SK-MEL-5 (cell line): ENCODE results near the gene AP2A1. TPM values are rescaled to one million over a fixed set of nuclear protein-coding genes. Genes with fewer than 3 reads are reported as not detected.
"Not testable (repeated sequence)": the region's sequence is repeated elsewhere in the genome, so short reads cannot be mapped to it uniquely, and the experiment has no call there.

Source experiments
- DNase-seq: peaks from one replicate; pipeline ENCODE4 v3.0.0-alpha.2; 2016; ENCODE audit warnings: low read depth, low spot score
- in situ Hi-C: cut with HindIII; loops from 2 replicates; pipeline ENCODE4 v1.10.0; 2016; ENCODE audit warnings: low sequenced_read_pairs, high pct_unique_total_duplicates, low pct_unique_long_range_greater_than_20kb
- total RNA-seq: library from RNA; depleted of rRNA; stranded (reverse); fragments of >200 nt; shearing (Covaris generic); gene quantifications from 2 replicates; pipeline ENCODE4 v1.2.3, GENCODE V29; 2014

Gene AP2A1
- total RNA-seq, 1 experiment from 2014 or later = 23.1 TPM

DNA sequence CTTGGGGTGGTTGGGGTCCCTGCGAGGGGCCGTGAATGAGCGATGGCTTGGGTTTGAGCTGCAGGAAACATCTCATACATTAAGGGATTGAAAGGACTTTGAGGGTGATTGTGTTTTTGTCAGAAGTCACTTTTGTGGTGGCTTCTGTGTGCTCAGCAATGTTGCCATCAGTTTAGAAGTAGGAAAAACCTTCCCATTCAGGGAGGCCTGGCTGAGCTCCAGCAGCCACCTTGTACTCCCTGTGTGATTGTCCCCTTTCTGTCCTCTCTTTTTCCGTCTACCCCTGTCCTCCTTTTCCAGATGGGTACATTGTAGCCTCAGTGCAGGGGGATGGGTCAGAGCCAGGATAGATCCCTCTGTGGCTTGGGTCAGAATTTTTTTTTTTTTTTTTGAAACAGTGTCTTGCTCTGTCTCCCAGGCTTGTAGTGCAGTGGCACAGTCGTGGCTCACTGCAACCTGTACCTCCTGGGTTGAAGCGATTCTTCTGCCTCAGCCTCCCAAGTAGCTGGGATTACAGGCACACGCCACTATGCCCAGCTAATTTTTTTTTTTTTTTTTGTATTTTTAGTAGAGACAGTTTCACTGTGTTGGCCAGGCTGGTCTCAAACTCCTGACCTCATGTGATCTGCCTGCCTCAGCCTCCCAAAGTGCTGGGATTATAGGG, 52.8 kb downstream of the AP2A1 start:
- in situ Hi-C loops, DNase-seq: not testable (repeated sequence)

DNA sequence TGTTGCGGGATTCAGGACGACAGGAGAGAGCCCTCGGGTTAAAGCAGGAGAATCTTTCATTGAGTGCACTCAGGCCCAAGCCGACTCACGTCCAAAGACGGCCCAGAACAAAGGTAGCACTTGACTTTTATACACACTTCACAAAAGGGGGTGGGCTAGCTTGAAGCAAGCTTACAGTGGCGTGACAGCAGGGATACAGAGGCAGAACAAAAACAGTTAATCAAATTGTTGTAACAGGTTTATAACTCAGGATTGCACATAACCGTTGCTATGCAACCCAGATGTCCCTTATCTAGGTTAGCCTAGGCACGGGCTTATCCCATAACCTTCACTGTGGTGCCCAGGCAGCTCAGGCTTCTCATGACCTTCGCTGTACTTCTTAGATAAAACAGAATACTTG, 53.3 kb downstream of the AP2A1 start:
- in situ Hi-C loops = no loop called here
- no peak for DNase-seq

DNA sequence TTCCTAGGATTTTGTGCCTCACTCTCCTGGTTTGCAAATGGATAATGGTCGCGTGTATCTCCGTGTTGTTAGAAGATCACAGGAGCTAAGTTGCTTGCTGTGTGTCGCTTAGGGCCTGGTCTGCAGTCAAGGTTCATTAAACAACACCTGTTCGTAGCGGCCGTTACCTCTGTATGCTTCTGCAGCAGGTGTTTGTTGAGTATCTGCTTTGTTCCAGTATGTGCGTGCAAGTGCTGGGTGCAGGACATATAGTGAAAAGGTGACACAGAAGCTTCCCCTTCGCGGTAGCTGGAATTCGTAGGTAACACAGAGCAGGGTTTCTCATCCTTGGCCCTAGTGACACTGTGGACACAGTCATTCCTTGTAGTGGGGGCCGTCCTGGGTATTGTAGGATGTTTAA, 56.7 kb downstream of the AP2A1 start:
- in situ Hi-C loops = no loop called here

DNA sequence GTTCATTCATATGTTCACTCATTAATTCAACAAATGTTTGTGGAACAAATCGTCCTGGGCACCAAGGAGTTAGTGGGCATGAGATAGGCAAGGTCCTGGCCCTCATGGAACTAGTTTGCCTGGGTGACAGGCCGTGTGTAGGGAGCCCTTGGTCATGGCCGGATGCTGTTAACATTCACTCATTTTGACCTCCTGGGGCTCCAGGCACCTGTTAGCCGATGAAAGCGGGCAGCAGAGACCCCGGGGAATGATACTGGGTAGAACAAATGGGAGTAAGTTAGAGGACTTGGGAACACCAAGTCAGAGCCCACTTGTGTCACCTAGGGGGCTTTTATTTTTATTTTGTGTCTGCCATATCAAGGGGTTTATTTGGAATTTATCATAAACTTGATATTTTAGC, 57.9 kb downstream of the AP2A1 start:
- DNase-seq = no peak
- in situ Hi-C loops = no loop called here

More for the DNA sequence above, 56.7 kb downstream of the AP2A1 start:
- DNase-seq = no peak

DNA sequence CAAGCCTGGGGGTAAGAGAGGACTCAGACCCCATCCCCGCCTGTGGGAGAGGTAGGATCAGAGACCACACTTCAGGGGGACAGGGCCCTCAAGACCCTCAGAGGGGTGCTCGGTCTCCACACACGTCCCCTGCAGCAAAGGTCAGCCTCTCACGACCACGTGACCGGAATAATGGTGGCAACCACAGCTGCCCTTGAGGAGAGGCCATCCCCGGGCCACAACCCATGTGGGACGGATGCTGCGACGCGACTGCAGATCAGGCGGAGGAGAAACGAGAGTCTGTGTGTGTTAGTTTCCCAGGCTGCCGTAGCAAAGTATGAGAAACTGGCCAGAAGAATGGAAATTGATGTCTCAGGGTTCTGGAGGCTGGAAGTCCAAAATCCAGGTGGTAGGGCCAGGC, 60.2 kb downstream of the AP2A1 start:
- in situ Hi-C loops = no loop called here
- no peak for DNase-seq

DNA sequence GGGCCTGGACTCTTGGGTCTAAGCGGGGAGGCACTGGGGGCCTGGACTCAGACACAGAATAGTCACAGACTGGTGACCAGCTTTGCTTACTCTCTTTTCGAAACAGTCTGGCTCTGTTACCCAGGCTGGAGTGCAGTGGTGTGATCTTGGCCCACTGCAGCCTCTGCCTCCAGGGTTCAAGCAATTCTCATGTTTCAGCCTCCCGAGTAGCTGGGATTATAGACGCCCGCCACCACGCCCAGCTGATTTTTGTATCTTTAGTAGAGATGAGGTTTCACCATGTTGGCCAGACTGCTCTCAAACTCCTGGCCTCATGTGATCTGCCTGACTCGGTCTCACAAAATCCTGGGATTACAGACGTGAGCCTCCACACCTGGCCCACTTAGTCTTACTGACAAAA, 62.4 kb downstream of the AP2A1 start:
- no peak for DNase-seq
- in situ Hi-C loops = no loop called here

DNA sequence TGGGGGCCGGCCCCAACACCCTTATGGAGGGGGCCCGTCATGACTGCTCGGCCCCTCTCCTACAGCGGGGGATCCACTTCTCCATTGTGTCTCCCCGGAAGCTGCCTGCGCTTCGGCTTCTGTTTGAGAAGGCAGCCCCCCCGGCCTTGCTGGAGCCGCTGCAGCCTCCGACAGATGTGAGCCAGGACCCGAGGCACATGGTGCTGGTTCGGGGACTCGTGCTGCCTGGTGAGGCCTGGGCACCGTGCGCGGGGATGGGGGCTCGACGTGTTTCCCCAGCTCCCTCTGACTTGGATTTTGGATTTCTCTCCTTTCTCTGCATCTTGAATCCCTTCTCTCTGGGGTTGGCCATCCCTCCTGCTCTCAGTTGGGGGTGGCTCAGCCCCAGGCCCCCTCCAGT, 62.9 kb downstream of the AP2A1 start:
- DNase-seq = no peak
- in situ Hi-C loops = no loop called here

DNA sequence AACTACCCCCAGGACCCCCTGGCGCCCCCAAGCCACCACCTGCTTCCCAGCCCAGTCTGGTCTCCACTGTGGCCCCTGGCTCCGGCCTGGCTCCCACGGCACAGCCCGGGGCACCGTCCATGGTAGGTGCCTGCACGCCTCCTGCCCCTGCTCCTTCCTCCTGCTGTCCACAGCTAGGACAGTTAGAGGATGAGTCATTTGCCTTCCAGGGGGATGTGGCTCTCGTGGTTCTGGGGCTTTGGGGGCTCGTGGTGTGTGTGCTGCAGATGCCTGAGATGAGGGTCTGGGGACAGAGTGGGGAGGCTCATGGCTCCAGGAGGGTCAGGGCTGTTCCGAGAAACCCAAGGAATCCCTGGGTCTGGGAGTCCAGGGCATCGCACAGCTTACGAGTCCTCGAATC, 64.0 kb downstream of the AP2A1 start:
- DNase-seq = no peak
- in situ Hi-C loops = no loop called here

DNA sequence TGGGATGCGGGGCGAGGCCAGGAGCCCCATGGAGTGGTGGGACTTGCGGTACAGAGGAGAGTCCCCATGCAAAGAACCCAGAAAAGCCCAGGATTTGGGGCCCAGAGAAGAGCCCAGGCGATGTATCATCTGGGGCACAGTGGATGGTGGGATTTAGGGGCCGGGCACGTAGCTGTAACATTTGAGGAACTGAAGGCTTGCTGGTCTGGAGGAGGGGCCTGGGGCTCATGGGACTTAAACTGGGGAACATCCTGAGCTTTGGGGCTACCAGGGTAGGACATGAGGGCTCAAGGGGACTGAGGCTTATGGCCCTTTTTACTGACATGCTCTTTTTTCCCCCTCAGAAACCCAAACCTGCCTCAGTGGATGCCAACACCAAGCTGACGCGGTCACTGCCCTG, 64.8 kb downstream of the AP2A1 start:
- DNase-seq = no peak
- in situ Hi-C loops = no loop called here

DNA sequence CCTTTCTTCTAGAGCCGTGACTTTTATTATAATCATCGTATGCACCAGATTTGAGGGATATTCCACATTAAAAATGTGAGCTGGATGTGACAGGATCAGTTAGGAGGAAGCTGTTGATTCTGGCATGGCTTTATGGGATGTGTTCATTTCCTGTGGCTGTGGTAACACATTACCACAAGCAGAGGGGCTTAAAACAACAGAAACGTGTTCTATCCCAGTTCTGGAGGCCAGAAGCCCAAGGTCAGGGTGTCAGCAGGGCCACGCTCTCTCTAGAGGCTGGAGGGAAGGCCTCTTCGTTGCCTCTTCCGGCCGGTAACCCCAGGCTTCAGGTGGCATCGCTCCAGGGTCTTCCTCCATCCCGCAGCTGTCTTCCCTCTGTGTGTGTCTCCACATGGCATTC, 65.8 kb downstream of the AP2A1 start:
- DNase-seq = no peak
- in situ Hi-C loops = no loop called here

DNA sequence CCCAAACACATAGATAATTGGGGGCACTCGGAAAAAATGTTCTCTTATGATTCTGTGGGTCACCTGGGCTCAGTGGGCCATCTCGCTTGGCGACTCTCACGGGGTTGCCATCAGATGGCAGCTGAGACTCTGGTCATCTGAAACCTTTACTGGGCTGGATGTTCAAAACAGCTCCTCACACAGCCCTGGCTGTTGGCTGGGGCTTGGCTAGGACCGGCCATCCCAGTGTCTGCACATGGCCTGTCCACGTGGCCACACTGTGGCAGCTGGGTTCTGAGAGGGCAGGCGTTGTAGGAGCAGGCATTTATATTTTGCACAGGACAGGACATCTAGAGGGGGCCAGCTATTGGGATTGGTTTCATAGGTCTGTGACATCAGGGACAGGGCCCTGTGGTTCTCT, 66.8 kb downstream of the AP2A1 start:
- in situ Hi-C loops = no loop called here
- DNase-seq = no peak

DNA sequence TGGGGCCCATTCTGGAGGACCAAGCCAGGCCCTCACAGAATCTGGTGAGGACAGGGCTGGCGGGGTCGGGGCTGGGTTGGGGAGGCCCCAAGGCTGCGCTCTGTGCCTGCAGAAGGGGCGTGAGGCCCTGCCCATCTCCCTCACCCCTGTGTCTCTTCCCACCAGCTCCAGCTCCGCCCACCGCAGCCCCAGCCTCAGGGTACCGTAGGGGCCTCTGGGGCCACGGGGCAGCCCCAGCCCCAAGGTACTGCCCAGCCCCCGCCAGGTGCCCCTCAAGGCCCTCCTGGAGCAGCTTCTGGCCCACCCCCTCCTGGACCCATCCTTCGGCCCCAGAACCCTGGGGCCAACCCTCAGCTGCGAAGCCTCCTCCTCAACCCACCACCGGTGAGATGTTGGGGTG, 68.8 kb downstream of the AP2A1 start:
- no peak for DNase-seq
- in situ Hi-C loops = no loop called here

DNA sequence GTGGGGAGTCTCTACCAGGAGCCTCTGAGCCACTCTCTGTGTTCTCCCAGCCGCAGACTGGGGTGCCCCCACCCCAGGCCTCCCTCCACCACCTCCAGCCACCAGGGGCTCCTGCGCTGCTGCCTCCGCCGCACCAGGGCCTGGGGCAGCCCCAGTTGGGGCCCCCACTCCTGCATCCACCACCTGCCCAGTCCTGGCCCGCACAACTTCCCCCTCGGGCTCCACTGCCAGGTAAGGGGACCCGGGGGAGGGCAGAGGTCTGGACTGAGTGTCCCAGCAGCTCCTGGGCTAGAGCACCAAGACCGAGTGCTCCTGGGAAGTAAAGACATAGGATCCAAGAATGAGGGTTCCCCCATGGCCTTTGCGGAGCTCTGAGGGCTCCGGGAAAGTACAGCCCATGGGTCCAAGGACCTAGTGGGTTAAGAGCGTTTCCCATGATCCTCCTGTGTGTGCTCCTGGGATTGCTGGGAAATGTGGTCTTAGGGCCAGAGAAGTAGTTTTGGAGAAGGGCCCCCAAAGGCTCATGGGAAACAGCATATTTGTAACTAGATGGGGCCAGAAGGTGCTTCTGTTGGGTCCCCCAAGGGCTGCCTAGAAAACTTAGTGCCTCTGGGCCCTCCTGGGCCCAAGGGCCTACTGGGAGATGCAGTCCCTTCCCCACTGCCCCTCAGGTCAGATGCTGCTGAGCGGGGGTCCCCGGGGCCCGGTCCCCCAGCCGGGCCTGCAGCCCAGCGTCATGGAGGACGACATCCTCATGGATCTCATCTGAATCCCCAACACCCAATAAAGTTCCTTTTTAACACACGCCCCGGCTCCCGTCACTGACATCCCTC, 69.6 kb downstream of the AP2A1 start:
- no peak for DNase-seq
- in situ Hi-C loops = no loop called here

DNA sequence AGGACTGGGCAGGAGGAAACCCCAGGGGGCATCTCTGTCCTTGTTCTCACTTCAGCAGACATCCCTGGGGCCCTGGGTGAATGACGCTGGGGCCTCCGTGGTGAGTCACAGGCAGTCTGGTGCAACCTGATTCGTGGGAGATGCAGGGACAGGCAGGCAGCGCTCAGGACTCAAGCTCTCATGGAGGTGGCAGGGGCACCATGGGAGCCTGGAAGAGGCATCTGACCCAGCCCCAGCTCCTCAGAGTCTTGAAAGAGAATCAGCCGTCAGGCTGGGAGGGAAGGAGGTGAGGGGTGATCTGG, 70.2 kb downstream of the AP2A1 start:
- DNase-seq = no peak
- in situ Hi-C loops = no loop called here

DNA sequence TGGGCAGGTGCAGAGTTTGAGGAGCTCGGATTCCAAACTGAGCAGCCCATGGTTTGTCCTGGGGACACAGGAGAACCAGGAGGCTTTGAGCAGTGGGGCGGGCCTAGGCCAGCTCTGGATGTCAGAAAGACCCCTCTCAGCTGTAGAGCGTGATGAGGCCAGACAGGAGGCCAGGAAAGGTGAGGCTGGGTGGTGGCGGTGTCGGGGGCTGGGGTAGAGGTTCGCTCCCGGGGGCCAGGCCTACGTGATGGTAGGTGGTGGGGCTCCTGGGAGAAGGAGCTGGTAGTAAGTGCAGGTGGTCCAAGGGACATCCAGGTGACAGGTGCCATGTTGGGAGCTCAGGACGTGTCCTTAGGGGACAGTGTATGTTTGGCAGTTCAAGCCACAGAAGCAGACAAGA, 70.6 kb downstream of the AP2A1 start:
- DNase-seq = no peak
- in situ Hi-C loops = no loop called here

DNA sequence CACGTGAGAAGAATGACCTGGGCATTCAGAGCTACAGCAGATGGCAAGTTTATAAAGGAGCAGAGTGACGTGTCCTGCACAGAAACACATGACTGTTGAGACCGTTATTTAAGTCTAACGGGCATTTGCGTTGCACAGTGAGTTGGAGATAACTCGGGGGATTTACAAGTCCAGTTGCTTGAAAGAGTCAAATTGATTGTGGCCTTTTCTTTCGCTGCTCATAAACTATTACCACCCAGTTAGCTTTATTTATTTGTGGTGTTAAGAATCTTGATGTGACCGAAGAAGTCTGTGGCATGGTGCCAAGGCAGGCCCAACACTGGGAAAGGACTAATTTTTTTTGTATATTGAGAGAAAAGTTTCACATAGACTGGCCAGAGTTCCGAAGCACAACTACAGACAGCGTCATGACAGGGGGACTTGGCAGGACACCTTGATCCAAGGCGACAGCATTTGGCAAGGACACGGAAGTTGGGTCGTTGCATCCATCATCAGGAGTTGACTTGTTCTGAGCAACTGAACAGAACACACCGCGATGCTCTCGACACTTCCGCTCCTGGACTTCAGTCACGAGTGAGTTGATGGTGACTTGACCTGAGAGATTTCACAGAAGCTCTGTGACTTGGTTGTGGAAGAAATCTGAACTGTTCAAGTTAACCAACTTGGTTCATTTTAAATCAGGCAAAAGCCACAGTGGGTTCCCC, 72.2 kb downstream of the AP2A1 start:
- DNase-seq = no peak
- in situ Hi-C loops = no loop called here

DNA sequence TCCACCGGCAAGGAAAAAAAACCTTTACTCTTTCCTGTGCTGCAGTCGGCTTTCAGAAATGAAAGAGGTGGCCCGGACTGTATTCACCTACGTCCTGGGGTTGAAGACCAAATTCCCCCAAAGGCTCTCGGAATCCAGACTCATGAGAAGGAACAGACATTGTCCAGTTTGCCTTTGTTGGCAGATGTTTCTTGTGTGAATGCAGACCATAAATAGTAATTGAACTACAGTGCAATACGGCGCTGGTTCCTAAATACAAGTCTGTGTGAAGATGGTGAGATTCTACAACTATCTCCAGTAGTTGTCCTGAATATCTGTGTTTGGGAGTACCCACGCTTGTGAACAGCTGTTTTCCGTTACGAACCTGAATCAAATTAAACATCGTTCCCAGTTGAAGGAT, 72.9 kb downstream of the AP2A1 start:
- in situ Hi-C loops = no loop called here
- DNase-seq = no peak

DNA sequence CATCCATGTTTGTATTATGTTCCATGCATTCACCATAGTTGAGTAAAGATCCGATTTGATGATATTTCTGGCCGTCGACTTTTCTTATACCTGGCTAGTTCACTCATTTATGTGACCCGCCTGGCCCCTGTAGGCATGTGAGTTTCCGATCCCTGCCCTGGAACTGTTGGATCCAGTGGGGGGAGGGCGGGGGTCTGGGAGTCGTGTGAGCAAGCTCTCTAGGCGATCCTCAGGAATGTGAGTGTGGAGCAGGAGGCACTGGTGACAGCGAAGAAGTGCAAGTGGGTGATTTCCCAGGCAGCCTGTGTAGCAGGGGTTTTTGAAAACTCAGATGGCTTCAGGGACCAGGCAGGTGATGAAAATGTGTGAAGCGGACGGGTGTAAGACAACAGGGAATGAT, 73.5 kb downstream of the AP2A1 start:
- in situ Hi-C loops = no loop called here
- DNase-seq = no peak

DNA sequence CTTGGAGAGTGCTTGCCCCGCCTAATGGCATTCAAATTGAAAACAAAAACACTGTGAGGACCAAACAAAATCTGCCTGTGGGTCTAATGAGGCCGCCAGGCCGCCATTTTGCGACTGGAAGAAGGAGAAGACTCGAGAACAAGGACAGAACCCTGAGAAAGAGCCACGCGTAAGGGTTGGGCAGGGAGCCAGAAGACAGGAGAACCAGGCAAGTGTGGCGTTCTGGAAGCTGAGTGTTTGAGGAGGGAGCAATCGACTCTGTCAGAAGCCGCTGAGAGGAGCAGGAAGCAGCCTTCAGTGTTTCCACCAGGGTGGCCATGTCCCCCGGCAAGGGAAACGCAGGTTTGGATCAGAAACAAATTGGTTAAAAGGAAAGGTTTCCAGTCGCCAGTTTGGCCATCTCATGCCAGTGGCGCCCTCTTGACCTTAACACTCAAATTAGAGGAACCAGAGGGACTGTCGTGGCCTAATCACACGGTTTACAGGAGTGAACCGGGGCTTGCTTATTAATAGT, 74.0 kb downstream of the AP2A1 start:
- in situ Hi-C loops = no loop called here
- no peak for DNase-seq
